Measurements from ENCODE around the gene UBE2E1.

The UBE2E1 gene

GRCh38 chr3:23926246-23926645 lies 120.5 kb downstream of the UBE2E1 start:
- no peaks in the 10 kb centered on the region for H3K4me1 ChIP-seq (ENCODE audit: insufficient read depth, low read length)
- H3K36me3 ChIP-seq (ENCODE audit: insufficient read depth, low read length): peaks cover 11% of the 10 kb centered on the region

GRCh38 chr3:23926736-23927135 lies 121.0 kb downstream of the UBE2E1 start:
- no peaks in the 10 kb centered on the region for H3K27me3 ChIP-seq (ENCODE audit: control insufficient read depth in 1 of 2, insufficient read depth in 2 of 2, low read length in 2 of 2)
- H3K9ac ChIP-seq (ENCODE audit: low read length): no peak overlapping the region
- no peaks in the 10 kb centered on the region for H3K4me1 ChIP-seq (ENCODE audit: insufficient read depth, low read length)
- H3K36me3 ChIP-seq (ENCODE audit: insufficient read depth, low read length): peaks cover 10% of the 10 kb centered on the region
- H3K27ac ChIP-seq (ENCODE audit: low read depth, low read length): no peak overlapping the region
- no peak overlapping the region for H3K4me3 ChIP-seq (ENCODE audit: low read depth in 1 of 2, low read length in 2 of 2)
- H3K9me3 ChIP-seq (ENCODE audit: low read length): no peaks in the 10 kb centered on the region

More at GRCh38 chr3:23926246-23926645, 120.5 kb downstream of the UBE2E1 start:
- no peaks in the 10 kb centered on the region for H3K9me3 ChIP-seq (ENCODE audit: low read length)
- no peak overlapping the region for H3K4me3 ChIP-seq (ENCODE audit: low read depth in 1 of 2, low read length in 2 of 2)
- H3K27ac ChIP-seq (ENCODE audit: low read depth, low read length): no peak overlapping the region
- H3K27me3 ChIP-seq (ENCODE audit: control insufficient read depth in 1 of 2, insufficient read depth in 2 of 2, low read length in 2 of 2): no peaks in the 10 kb centered on the region
- H3K9ac ChIP-seq (ENCODE audit: low read length): no peak overlapping the region

- H3K27ac ChIP-seq (ENCODE audit: low read depth, low read length): no peak overlapping the region
- H3K9ac ChIP-seq (ENCODE audit: low read length): no peak overlapping the region
- H3K9me3 ChIP-seq (ENCODE audit: low read length): no peaks in the 10 kb centered on the region
- no peaks in the 10 kb centered on the region for H3K27me3 ChIP-seq (ENCODE audit: control insufficient read depth in 1 of 2, insufficient read depth in 2 of 2, low read length in 2 of 2)
- no peak overlapping the region for H3K4me3 ChIP-seq (ENCODE audit: low read depth in 1 of 2, low read length in 2 of 2)
- H3K36me3 ChIP-seq (ENCODE audit: insufficient read depth, low read length): no peaks in the 10 kb centered on the region
- no peaks in the 10 kb centered on the region for H3K4me1 ChIP-seq (ENCODE audit: insufficient read depth, low read length)
Measured at GRCh38 chr3:23928524-23928923, 122.8 kb downstream of the UBE2E1 start.

- no peaks in the 10 kb centered on the region for H3K36me3 ChIP-seq (ENCODE audit: insufficient read depth, low read length)
Measured at GRCh38 chr3:23931597-23931996, 125.8 kb downstream of the UBE2E1 start.

GRCh38 chr3:23932571-23932970 lies 126.8 kb downstream of the UBE2E1 start:
- Histone ChIP-seq H3K27ac (ENCODE audit: low read depth, low read length) (no peak overlapping the region), H3K9ac (ENCODE audit: low read length) (no peak overlapping the region), H3K36me3 (ENCODE audit: insufficient read depth, low read length) (no peaks in the 10 kb centered on the region), H3K4me3 (ENCODE audit: low read depth in 1 of 2, low read length in 2 of 2) (no peak overlapping the region), H3K27me3 (ENCODE audit: control insufficient read depth in 1 of 2, insufficient read depth in 2 of 2, low read length in 2 of 2) (no peaks in the 10 kb centered on the region), H3K4me1 (ENCODE audit: insufficient read depth, low read length) (no peaks in the 10 kb centered on the region), H3K9me3 (ENCODE audit: low read length) (no peaks in the 10 kb centered on the region)

More at GRCh38 chr3:23931597-23931996, 125.8 kb downstream of the UBE2E1 start:
- Histone ChIP-seq H3K27me3 (ENCODE audit: control insufficient read depth in 1 of 2, insufficient read depth in 2 of 2, low read length in 2 of 2) (no peaks in the 10 kb centered on the region), H3K4me1 (ENCODE audit: insufficient read depth, low read length) (no peaks in the 10 kb centered on the region), H3K4me3 (ENCODE audit: low read depth in 1 of 2, low read length in 2 of 2) (no peak overlapping the region), H3K9ac (ENCODE audit: low read length) (no peak overlapping the region), H3K27ac (ENCODE audit: low read depth, low read length) (no peak overlapping the region), H3K9me3 (ENCODE audit: low read length) (no peaks in the 10 kb centered on the region)

- H3K4me1 ChIP-seq (ENCODE audit: insufficient read depth, low read length): no peaks in the 10 kb centered on the region
- H3K9me3 ChIP-seq (ENCODE audit: low read length): no peaks in the 10 kb centered on the region
- no peak overlapping the region for H3K9ac ChIP-seq (ENCODE audit: low read length)
- no peaks in the 10 kb centered on the region for H3K27me3 ChIP-seq (ENCODE audit: control insufficient read depth in 1 of 2, insufficient read depth in 2 of 2, low read length in 2 of 2)
- no peak overlapping the region for H3K27ac ChIP-seq (ENCODE audit: low read depth, low read length)
- H3K36me3 ChIP-seq (ENCODE audit: insufficient read depth, low read length): no peaks in the 10 kb centered on the region
- H3K4me3 ChIP-seq (ENCODE audit: low read depth in 1 of 2, low read length in 2 of 2): no peak overlapping the region
Measured at GRCh38 chr3:23934253-23934652, 128.5 kb downstream of the UBE2E1 start.

- Histone ChIP-seq H3K4me1 (ENCODE audit: insufficient read depth, low read length) (no peaks in the 10 kb centered on the region), H3K27me3 (ENCODE audit: control insufficient read depth in 1 of 2, insufficient read depth in 2 of 2, low read length in 2 of 2) (no peaks in the 10 kb centered on the region), H3K9ac (ENCODE audit: low read length) (no peak overlapping the region), H3K27ac (ENCODE audit: low read depth, low read length) (no peak overlapping the region), H3K4me3 (ENCODE audit: low read depth in 1 of 2, low read length in 2 of 2) (no peak overlapping the region), H3K9me3 (ENCODE audit: low read length) (no peaks in the 10 kb centered on the region), H3K36me3 (ENCODE audit: insufficient read depth, low read length) (no peaks in the 10 kb centered on the region)
Measured at GRCh38 chr3:23937296-23937695, 131.5 kb downstream of the UBE2E1 start.

GRCh38 chr3:23938688-23939087 lies 132.9 kb downstream of the UBE2E1 start:
- no peak overlapping the region for H3K9ac ChIP-seq (ENCODE audit: low read length)
- no peaks in the 10 kb centered on the region for H3K9me3 ChIP-seq (ENCODE audit: low read length)
- no peaks in the 10 kb centered on the region for H3K4me1 ChIP-seq (ENCODE audit: insufficient read depth, low read length)
- no peaks in the 10 kb centered on the region for H3K27me3 ChIP-seq (ENCODE audit: control insufficient read depth in 1 of 2, insufficient read depth in 2 of 2, low read length in 2 of 2)
- no peak overlapping the region for H3K27ac ChIP-seq (ENCODE audit: low read depth, low read length)
- no peaks in the 10 kb centered on the region for H3K36me3 ChIP-seq (ENCODE audit: insufficient read depth, low read length)
- H3K4me3 ChIP-seq (ENCODE audit: low read depth in 1 of 2, low read length in 2 of 2): no peak overlapping the region

GRCh38 chr3:23940775-23941174 lies 135.0 kb downstream of the UBE2E1 start:
- Histone ChIP-seq H3K27me3 (ENCODE audit: control insufficient read depth in 1 of 2, insufficient read depth in 2 of 2, low read length in 2 of 2) (no peaks in the 10 kb centered on the region), H3K4me3 (ENCODE audit: low read depth in 1 of 2, low read length in 2 of 2) (no peak overlapping the region), H3K9me3 (ENCODE audit: low read length) (no peaks in the 10 kb centered on the region), H3K9ac (ENCODE audit: low read length) (no peak overlapping the region), H3K4me1 (ENCODE audit: insufficient read depth, low read length) (peaks cover 5% of the 10 kb centered on the region), H3K27ac (ENCODE audit: low read depth, low read length) (no peak overlapping the region), H3K36me3 (ENCODE audit: insufficient read depth, low read length) (no peaks in the 10 kb centered on the region)
